ENCODE results near the gene LYPLAL1. TPM values are rescaled to one million over a fixed set of nuclear protein-coding genes. Genes with fewer than 3 reads are reported as not detected.

LYPLAL1 gene
- total and polyA plus RNA-seq, 2 of the 4 experiments (the other 2 are of a cell fraction) = 4.8 to 7.5 TPM

DNA sequence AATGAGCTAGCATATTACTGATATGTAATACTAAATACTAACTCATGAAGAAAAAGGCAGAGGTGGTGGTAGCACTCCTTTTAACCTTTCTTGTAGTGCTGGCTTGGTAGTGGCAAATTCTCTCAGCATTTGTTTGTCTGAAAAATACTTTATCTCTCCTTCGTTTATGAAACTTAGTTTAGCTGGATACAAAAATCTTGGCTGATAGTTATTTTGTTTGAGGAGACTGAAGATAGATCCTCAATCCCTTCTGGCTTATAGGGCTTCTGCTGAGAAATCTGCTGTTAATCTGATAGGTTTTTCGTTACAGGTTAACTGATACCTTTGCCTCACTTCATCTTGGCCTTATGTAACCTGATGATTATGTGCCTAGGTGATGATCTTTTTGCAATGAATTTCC lies 87.8 kb downstream of the LYPLAL1 start:
- Histone ChIP-seq H3K9ac (ENCODE audit: low read depth, low read length) (no peak overlapping the region), H3K23ac (ENCODE audit: low read depth, low read length) (no peak overlapping the region), H4K20me1 (ENCODE audit: insufficient read depth, low read length) (no peaks in the 10 kb centered on the region), H4K8ac (ENCODE audit: low read depth in 2 of 2, low read length in 2 of 2) (no peak overlapping the region), H3K4me2 (ENCODE audit: low read depth, low read length) (no peak overlapping the region), H3K14ac (replicated peaks; ENCODE audit: low read depth, low read length) (no peak overlapping the region), H2BK120ac (ENCODE audit: low read depth, low read length) (no peak overlapping the region), H2BK15ac (ENCODE audit: low read depth, low read length) (no peak overlapping the region), H3K79me1 (ENCODE audit: low read depth in 1 of 2, low read length in 2 of 2) (no peaks in the 10 kb centered on the region), H4K5ac (ENCODE audit: low read depth, low read length) (no peak overlapping the region), H2AFZ (replicated peaks; ENCODE audit: low read length, poor library complexity) (no peak overlapping the region), H3K27ac (ENCODE audit: insufficient read depth, low read length) (no peak overlapping the region), H3K27me3 (ENCODE audit: control insufficient read depth, insufficient read depth, low read length) (no peaks in the 10 kb centered on the region), H3K4ac (ENCODE audit: low read depth, low read length) (no peak overlapping the region), H2BK5ac (ENCODE audit: low read depth, low read length, poor library complexity, severe bottlenecking) (no peak overlapping the region), H2AK5ac (ENCODE audit: low read depth, low read length) (no peak overlapping the region), H2BK20ac (ENCODE audit: low read depth, low read length) (no peak overlapping the region), H3K4me1 (ENCODE audit: control insufficient read depth, insufficient read depth, low read length) (no peaks in the 10 kb centered on the region), H4K91ac (ENCODE audit: insufficient read depth, low read depth, low read length) (no peak overlapping the region), H3K9me3 (ENCODE audit: control insufficient read depth, insufficient read depth, low read length) (peaks cover 3% of the 10 kb centered on the region; the same call in 1 of the 2 replicates), H3K36me3 (ENCODE audit: control insufficient read depth, insufficient read depth, low read length) (no peaks in the 10 kb centered on the region), H3K9me1 (ENCODE audit: insufficient read depth, low read length) (no peaks in the 10 kb centered on the region), H3K56ac (ENCODE audit: extremely low read depth, insufficient read depth, low read length) (no peak overlapping the region), H3K4me3 (ENCODE audit: insufficient read depth, low read depth, low read length) (no peak overlapping the region), H3K18ac (ENCODE audit: low read depth, low read length) (no peak overlapping the region), H2AK9ac (replicated peaks; ENCODE audit: low read depth, low read length, poor library complexity) (no peak overlapping the region)
- intact Hi-C loops (cut with micrococcal nuclease) (no loop called here), in situ Hi-C loops (cut with MboI; ENCODE audit: low sequenced_read_pairs) (no loop called here), dilution Hi-C loops (cut with HindIII; ENCODE audit: low sequenced_read_pairs, unreplicated experiment) (no loop called here)
- CTCF ChIA-PET = no interaction called here
- ATAC-seq (ENCODE audit: low read depth) (no peak), DNase-seq (no peak)
- WGBS, 2 experiments (ENCODE audit: extremely low coverage in 2 of 2, insufficient read length in 1 of 2) = no CpG with 5 or more reads among the region's 2 CpGs
- POLR2A ChIA-PET (ENCODE audit: unreplicated experiment) = no interaction called here
- BruUV-seq (replicated peaks) = no TSS peak
- no peak for TF ChIP-seq RCOR1 (IDR thresholded peaks at IDR 0.05; ENCODE audit: insufficient replicate concordance, low read length)
- TF ChIP-seq CEBPB (IDR thresholded peaks at IDR 0.05; ENCODE audit: low read depth, low read length) = no peak

All from IMR-90 (cell line).